Stomach (tissue), 9 donors: ENCODE measurements around the gene RPL4. TPM values are rescaled to one million over a fixed set of nuclear protein-coding genes. Genes with fewer than 3 reads are reported as not detected.

Experiments used
- DNase-seq, 2 donors: peaks; one replicate each; pipeline versions ENCODE4 v3.0.0 to v3.0.0-alpha.2; 2013 to 2019
- H3K27ac ChIP-seq, 5 donors: fragments of 200-600 bp in 4 of 5; sonication (generic) in 4 of 5; one replicate each; pipeline ENCODE4 v1.5.1; 2013 to 2019; ENCODE audit warnings: mild to moderate bottlenecking in 1 of 5, moderate library complexity in 1 of 5
- H3K27me3 ChIP-seq, 3 donors: fragments of 200-600 bp; sonication (generic); one replicate each; pipeline ENCODE4 v1.5.1; 2017 to 2019; ENCODE audit warnings: mixed run types in 1 of 3
- H3K36me3 ChIP-seq, 4 donors: fragments of 200-600 bp; sonication (generic); 1 replicate in 3 of 4; 2 replicates in 1 of 4; pipeline ENCODE4 v1.5.1; 2016 to 2019
- H3K4me1 ChIP-seq, 4 donors: fragments of 200-600 bp; sonication (generic); one replicate each; pipeline ENCODE4 v1.5.1; 2016 to 2019
- H3K4me3 ChIP-seq, 4 donors: fragments of 200-600 bp; sonication (generic) in 3 of 4; one replicate each; pipeline ENCODE4 v1.5.1; 2016 to 2019; ENCODE audit warnings: mild to moderate bottlenecking in 1 of 4
- H3K9me3 ChIP-seq, 4 donors: fragments of 200-600 bp; sonication (generic); one replicate each; pipeline ENCODE4 v1.5.1; 2016 to 2019
- CTCF ChIP-seq, 7 experiments: fragments of 450-650 bp in 4 of 7; fragments of 200-600 bp in 3 of 7; sonication (generic) in 3 of 7; IDR thresholded peaks; one replicate each; pipeline ENCODE4 v1.5.1; 2016 to 2019; ENCODE audit warnings: antibody characterized with exemption in 7 of 7, control low read depth in 2 of 7, mild to moderate bottlenecking in 1 of 7
- EP300 ChIP-seq: sonication (generic); formaldehyde crosslinking; IDR thresholded peaks from one replicate; pipeline ENCODE4 v1.6.1; 2017; ENCODE audit warnings: antibody characterized with exemption
- POLR2A ChIP-seq, 4 donors: fragments of 450-650 bp; IDR thresholded peaks; one replicate each; pipeline ENCODE4 v1.6.1; 2016; ENCODE audit warnings: antibody characterized with exemption in 4 of 4, control low read depth in 2 of 4, mild to moderate bottlenecking in 1 of 4, moderate library complexity in 1 of 4
- POLR2AphosphoS5 ChIP-seq, 3 donors: sonication (generic); formaldehyde crosslinking; IDR thresholded peaks; one replicate each; pipeline ENCODE4 v1.6.1; 2016; ENCODE audit warnings: antibody characterized with exemption in 3 of 3
- WGBS, 5 donors: extraction: QIAGEN DNeasy Blood & Tissue Kit in 3 of 5; methylation state at CpG; one replicate each; pipeline versions ENCODE4 v1.1.5 to v1.1.7; 2013 to 2018; 5-methylcytosine and 5-hydroxymethylcytosine counted together
- intact Hi-C: fragments of 100-400 bp; cut with DNase I; formaldehyde crosslinking; loops from one replicate; pipeline ENCODE4 v1.15.1; 2023; ENCODE audit warnings: low total_unique reads
- polyA plus RNA-seq, 3 donors: library from polyadenylated mRNA; stranded (reverse); fragments of 200-250 nt; gene quantifications; one replicate each; pipeline ENCODE4 v1.2.3, GENCODE V29; 2013
- total RNA-seq, 5 donors: library from RNA; depleted of rRNA; stranded (reverse); fragments of >200 nt; gene quantifications; one replicate each; pipeline versions ENCODE4 v1.1.0 to v1.2.3, GENCODE V29; 2014 to 2016
- donor health status: healthy with polysubstance abuse.
- donor health status: Bipolar disorder and iron deficiency.
- donor health status: healthy.

Gene RPL4
- total and polyA plus RNA-seq, 8 donors: 994 to 4,395 (median 2,511) TPM

GRCh38 chr15:66483131-66483566 lies 21.5 kb downstream of the RPL4 start:
- DNase-seq: no peak
- H3K4me1 ChIP-seq: peaks cover 0 to 10% (median 0%) of the 10 kb centered on the region in 4 donors
- no peaks in the 10 kb centered on the region for H3K9me3 ChIP-seq
- intact Hi-C loops: no loop called here
- H3K27me3 ChIP-seq: no peaks in the 10 kb centered on the region
- H3K4me3 ChIP-seq: no peak overlapping the region
- peaks cover 16 to 62% (median 59%) of the 10 kb centered on the region in 4 donors for H3K36me3 ChIP-seq
- TF ChIP-seq POLR2A (IDR thresholded peaks at IDR 0.05): no peak
- no peak for TF ChIP-seq EP300
- no peak for TF ChIP-seq CTCF (IDR thresholded peaks at IDR 0.05)
- TF ChIP-seq POLR2AphosphoS5 (IDR thresholded peaks at IDR 0.05): no peak
- 64 to 74% (median 68%) methylated on average over 3 of the region's 3 CpGs for WGBS, 5 donors
- H3K27ac ChIP-seq: no peak overlapping the region

- Histone ChIP-seq H3K27me3 (no peaks in the 10 kb centered on the region), H3K36me3 (peaks cover 16 to 56% (median 54%) of the 10 kb centered on the region in 4 donors), H3K27ac (no peak overlapping the region), H3K9me3 (no peaks in the 10 kb centered on the region), H3K4me3 (no peak overlapping the region), H3K4me1 (peaks cover 0 to 10% (median 0%) of the 10 kb centered on the region in 4 donors)
- no peak for DNase-seq
- intact Hi-C loops: no loop called here
- 87 to 91% (median 90%) methylated on average over 9 of the region's 9 CpGs for WGBS, 5 donors
- no peak for TF ChIP-seq CTCF (IDR thresholded peaks at IDR 0.05)
Observed at GRCh38 chr15:66482539-66482938, 22.1 kb downstream of the RPL4 start.

- Histone ChIP-seq H3K4me3 (no peak overlapping the region), H3K27ac (no peak overlapping the region), H3K27me3 (no peaks in the 10 kb centered on the region), H3K36me3 (peaks cover 14 to 45% (median 44%) of the 10 kb centered on the region in 4 donors), H3K9me3 (no peaks in the 10 kb centered on the region), H3K4me1 (peaks cover 0 to 10% (median 0%) of the 10 kb centered on the region in 4 donors)
- DNase-seq: no peak
- 89 to 95% (median 91%) methylated on average over 10 of the region's 10 CpGs for WGBS, 5 donors
- TF ChIP-seq POLR2AphosphoS5 (IDR thresholded peaks at IDR 0.05) (no peak), EP300 (no peak)
- intact Hi-C loops: no loop called here
Observed at GRCh38 chr15:66481107-66481856, 23.4 kb downstream of the RPL4 start.

GRCh38 chr15:66480267-66480666 lies 24.4 kb downstream of the RPL4 start:
- no peaks in the 10 kb centered on the region for H3K9me3 ChIP-seq
- intact Hi-C loops: no loop called here
- H3K27ac ChIP-seq: no peak overlapping the region
- no peaks in the 10 kb centered on the region for H3K27me3 ChIP-seq
- 80 to 97% (median 88%) methylated on average over 6 of the region's 6 CpGs for WGBS, 5 donors
- TF ChIP-seq POLR2AphosphoS5 (IDR thresholded peaks at IDR 0.05): no peak
- TF ChIP-seq POLR2A (IDR thresholded peaks at IDR 0.05): no peak
- no peak for TF ChIP-seq CTCF (IDR thresholded peaks at IDR 0.05)
- no peak for TF ChIP-seq EP300
- no peak overlapping the region for H3K4me3 ChIP-seq
- peaks cover 12 to 35% (median 34%) of the 10 kb centered on the region in 4 donors for H3K36me3 ChIP-seq
- DNase-seq: no peak
- H3K4me1 ChIP-seq: peaks cover 0 to 10% (median 0%) of the 10 kb centered on the region in 4 donors

- H3K27ac ChIP-seq: no peak overlapping the region
- TF ChIP-seq POLR2AphosphoS5 (IDR thresholded peaks at IDR 0.05) (no peak), POLR2A (IDR thresholded peaks at IDR 0.05) (no peak), CTCF (IDR thresholded peaks at IDR 0.05) (no peak), EP300 (no peak)
- H3K4me1 ChIP-seq: peaks cover 0 to 12% (median 5%) of the 10 kb centered on the region in 4 donors
- H3K36me3 ChIP-seq: peaks cover 3 to 14% (median 13%) of the 10 kb centered on the region in 4 donors
- no peaks in the 10 kb centered on the region for H3K9me3 ChIP-seq
- intact Hi-C loops: no loop called here
- no peak overlapping the region for H3K4me3 ChIP-seq
- 85 to 100% (median 90%) methylated on average over 2 of the region's 2 CpGs for WGBS, 5 donors
- H3K27me3 ChIP-seq: no peaks in the 10 kb centered on the region
- DNase-seq: no peak
Observed at GRCh38 chr15:66477011-66477410, 27.6 kb downstream of the RPL4 start.
